Brain microvascular endothelial cell (primary cell): ENCODE measurements around the gene LRRC10B.

Experiments used
- DNase-seq: peaks from one replicate; pipeline ENCODE4 v3.0.0-alpha.2; 2020
- H3K27ac ChIP-seq: fragments of 250-450 bp; sonication (Bioruptor Pico); 2 replicates; pipeline ENCODE4 v1.5.1; 2020; ENCODE audit warnings: mild to moderate bottlenecking, moderate library complexity
- H3K27me3 ChIP-seq: fragments of 250-450 bp; sonication (Bioruptor Pico); replicated peaks from 2 replicates; pipeline ENCODE4 v1.5.1; 2020; ENCODE audit warnings: mild to moderate bottlenecking
- H3K36me3 ChIP-seq: fragments of 250-450 bp; sonication (Bioruptor Pico); replicated peaks from 2 replicates; pipeline ENCODE4 v1.5.1; 2020; ENCODE audit warnings: mild to moderate bottlenecking
- H3K4me3 ChIP-seq: 2 replicates; pipeline ENCODE4 v1.5.1; 2011; ENCODE audit warnings: low read depth, mild to moderate bottlenecking, control low read depth, low read length, moderate library complexity
- CTCF ChIP-seq: IDR thresholded peaks from 2 replicates; pipeline ENCODE4 v1.5.1; 2011; ENCODE audit warnings: low read depth, mild to moderate bottlenecking, moderate library complexity, low read length, control low read depth, inconsistent platforms; ENCODE audit errors: missing control alignments
- in situ Hi-C: cut with HindIII; loops from 2 replicates; pipeline ENCODE4 v1.10.0; 2017; ENCODE audit warnings: low sequenced_read_pairs, low pct_ligation_motif_present

The LRRC10B gene

GRCh38 chr11:61511383-61511782, 2.8 kb downstream of the LRRC10B start:
- H3K4me3 ChIP-seq = no peak overlapping the region
- no peak for DNase-seq
- H3K27me3 ChIP-seq = peaks cover 45% of the 10 kb centered on the region
- in situ Hi-C loops = no loop called here
- no peak for TF ChIP-seq CTCF
- H3K27ac ChIP-seq = no peak overlapping the region
- no peaks in the 10 kb centered on the region for H3K36me3 ChIP-seq

GRCh38 chr11:61512435-61512834, 3.9 kb downstream of the LRRC10B start:
- Histone ChIP-seq H3K4me3 (no peak overlapping the region), H3K27ac (no peak overlapping the region), H3K27me3 (peaks cover 36% of the 10 kb centered on the region), H3K36me3 (no peaks in the 10 kb centered on the region)
- in situ Hi-C loops = no loop called here
- TF ChIP-seq CTCF = no peak
- DNase-seq = no peak

GRCh38 chr11:61513143-61513765, 4.7 kb downstream of the LRRC10B start:
- Histone ChIP-seq H3K4me3 (no peak overlapping the region), H3K27ac (no peak overlapping the region), H3K36me3 (no peaks in the 10 kb centered on the region), H3K27me3 (peaks cover 28% of the 10 kb centered on the region)
- in situ Hi-C loops = no loop called here
- no peak for TF ChIP-seq CTCF
- DNase-seq = no peak

GRCh38 chr11:61514050-61514917, 5.7 kb downstream of the LRRC10B start:
- no peak for DNase-seq
- in situ Hi-C loops = no loop called here
- H3K36me3 ChIP-seq = no peaks in the 10 kb centered on the region
- H3K27ac ChIP-seq = no peak overlapping the region
- no peak for TF ChIP-seq CTCF
- H3K4me3 ChIP-seq = no peak overlapping the region
- peaks cover 19% of the 10 kb centered on the region for H3K27me3 ChIP-seq

- Histone ChIP-seq H3K36me3 (no peaks in the 10 kb centered on the region), H3K4me3 (no peak overlapping the region), H3K27me3 (peaks cover 5% of the 10 kb centered on the region), H3K27ac (no peak overlapping the region)
- in situ Hi-C loops = no loop called here
- no peak for TF ChIP-seq CTCF
- no peak for DNase-seq
Measured at GRCh38 chr11:61515686-61516085, 7.1 kb downstream of the LRRC10B start.
